Central memory CD4-positive, alpha-beta T cell (primary cell): ENCODE data around the gene PSTPIP2.
"Not testable (repeated sequence)": the region's sequence is repeated elsewhere in the genome, so short reads cannot be mapped to it uniquely, and the experiment has no call there.

Source experiments
- DNase-seq: peaks from one replicate; pipeline ENCODE4 v3.0.0; 2022
- total RNA-seq, 3 experiments: gene quantifications; one replicate each; lab custom pipeline; 2026; lab: John Stamatoyannopoulos, UW

PSTPIP2 gene, protein sequence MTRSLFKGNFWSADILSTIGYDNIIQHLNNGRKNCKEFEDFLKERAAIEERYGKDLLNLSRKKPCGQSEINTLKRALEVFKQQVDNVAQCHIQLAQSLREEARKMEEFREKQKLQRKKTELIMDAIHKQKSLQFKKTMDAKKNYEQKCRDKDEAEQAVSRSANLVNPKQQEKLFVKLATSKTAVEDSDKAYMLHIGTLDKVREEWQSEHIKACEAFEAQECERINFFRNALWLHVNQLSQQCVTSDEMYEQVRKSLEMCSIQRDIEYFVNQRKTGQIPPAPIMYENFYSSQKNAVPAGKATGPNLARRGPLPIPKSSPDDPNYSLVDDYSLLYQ
- 9.7 to 23.2 (median 20.5) reads per million in 3 experiments for total RNA-seq

DNA sequence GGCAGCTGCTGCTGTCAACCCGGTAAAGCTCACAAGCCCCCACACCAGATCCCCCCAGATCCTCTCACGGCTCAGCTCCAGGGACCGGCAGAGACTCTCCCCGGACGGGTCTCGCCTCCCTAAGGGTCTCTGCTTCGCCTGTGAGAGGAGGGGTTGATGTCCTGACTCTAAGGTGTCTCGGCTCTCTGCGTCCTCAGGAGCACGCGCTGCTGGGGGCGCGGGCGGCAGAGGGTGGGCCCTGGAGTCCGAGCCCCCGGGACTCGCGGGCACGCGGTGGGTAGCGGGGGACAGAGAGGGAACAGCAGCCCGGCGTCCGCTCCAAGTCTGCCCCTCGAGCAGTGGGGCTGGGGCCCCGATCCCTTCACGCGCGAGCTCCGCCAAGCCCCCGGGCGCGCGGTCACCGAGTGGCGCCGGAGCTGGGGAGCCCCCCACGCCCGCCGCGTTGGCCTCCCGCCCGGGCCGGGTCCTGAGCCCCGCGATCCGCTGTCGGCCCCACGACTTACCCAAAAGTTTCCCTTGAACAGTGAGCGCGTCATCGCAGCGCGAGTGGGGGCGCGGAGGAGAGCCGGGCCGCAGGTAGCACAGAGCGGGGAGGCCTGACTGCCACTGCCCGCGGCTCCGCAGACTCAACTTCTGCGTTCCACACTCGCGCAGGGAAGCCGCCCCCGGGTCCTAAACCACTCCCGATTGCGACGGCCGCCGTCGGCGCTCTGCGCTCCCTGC, at the start of gene PSTPIP2:
TSS of gene PSTPIP2 (minus strand) at position 608 of the 723 bp plus-strand sequence. CDS start at position 536, 72 bp downstream.
- DNase-seq = peak; percentile 55

DNA sequence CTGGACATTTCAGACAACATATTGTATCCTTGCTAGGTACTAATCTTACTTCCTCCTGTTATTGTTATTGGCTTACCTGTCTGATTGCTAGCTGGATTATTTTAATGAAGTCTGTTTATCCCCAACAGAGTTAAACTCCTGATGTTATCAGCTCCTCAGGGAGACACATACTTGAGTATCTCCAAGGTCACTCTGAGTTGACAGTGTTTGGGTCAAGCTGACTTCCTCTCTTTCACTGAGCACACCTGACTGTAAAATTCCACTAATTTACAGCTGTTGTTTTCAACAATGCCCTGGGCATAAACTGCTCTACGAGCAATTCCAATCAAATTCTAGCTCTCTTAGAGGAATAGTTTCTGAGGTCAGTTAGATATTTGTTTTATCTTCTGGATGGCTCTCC, 41.7 kb upstream of the PSTPIP2 start:
- no peak for DNase-seq

DNA sequence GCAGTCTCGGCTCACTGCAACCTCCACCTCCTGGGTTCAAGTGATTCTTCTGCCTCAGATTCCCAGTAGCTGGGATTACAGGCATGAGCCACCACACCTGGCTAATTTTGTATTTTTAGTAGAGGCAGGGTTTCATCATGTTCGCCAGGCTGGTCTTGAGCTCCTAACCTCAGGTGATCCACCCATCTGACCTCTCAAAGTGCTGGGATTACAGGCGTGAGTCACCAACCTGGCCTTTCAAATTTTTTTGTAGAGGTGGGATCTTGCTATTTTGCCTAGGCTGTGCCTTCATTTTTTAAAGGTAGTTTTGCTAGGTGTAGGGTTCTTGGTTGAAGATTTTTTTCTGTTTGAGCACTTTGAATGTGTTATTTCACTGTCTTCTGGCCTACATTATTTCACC, 38.3 kb upstream of the PSTPIP2 start:
- no peak for DNase-seq

DNA sequence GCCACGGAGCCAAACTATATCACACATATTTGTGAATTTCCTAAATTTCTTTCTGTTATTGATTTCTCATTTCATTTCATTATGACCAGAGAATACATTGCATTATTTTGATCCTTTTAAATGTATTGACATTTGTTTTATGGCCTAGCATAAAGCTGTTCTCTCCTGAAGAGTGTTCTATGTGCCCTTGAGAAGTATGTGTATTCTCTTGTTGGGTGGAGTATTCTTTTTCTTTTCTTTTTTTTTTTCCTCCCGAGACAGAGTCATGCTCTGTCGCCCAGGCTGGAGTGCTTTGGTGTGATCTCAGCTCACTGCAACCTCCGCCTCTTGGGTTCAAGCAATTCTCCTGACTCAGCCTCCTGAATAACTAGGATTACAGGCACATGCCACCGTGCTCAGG, 37.3 kb upstream of the PSTPIP2 start:
- no peak for DNase-seq

DNA sequence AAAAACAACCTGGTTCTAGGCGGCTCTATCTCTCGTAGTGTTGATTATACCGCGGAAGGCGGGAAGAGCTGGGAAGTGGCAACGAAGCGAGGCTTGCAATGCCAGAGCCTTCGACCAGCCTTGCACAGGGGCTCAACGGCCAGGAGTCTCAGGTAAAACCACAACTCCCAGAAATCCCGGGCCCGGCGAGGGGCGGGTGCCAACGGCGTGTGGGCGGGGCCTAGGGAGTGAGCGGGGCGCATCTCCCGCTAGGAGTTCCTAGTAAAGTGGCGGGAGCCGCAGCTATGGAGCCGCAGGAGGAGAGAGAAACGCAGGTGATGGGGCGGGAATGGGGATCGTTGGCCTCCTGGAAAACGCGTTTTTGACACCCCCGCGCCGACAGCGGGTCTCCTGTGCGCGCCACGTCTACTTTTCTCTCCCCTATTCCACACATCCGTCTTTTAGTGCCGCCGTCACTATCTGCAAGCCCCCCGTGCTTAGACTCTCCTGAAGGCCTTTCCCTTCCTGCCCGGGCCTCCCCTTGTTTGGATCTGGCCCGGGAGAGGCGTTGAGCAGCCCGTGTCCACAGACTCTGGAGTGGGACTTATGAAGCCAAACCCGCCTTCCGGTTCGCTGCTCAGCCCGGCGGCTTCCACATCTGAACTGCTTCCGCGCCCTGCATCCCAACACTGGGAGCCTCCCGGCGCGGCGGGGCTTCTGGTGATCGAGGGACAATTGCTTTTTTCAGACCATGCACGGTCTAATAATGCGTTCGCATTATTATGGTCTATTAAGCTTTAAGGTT, 32.3 kb upstream of the PSTPIP2 start, which contains the start of gene HAUS1:
TSS of gene HAUS1 (plus strand) at position 258 of the 784 bp plus-strand sequence. CDS start at position 285, 27 bp downstream.
- DNase-seq = peak; percentile 67

DNA sequence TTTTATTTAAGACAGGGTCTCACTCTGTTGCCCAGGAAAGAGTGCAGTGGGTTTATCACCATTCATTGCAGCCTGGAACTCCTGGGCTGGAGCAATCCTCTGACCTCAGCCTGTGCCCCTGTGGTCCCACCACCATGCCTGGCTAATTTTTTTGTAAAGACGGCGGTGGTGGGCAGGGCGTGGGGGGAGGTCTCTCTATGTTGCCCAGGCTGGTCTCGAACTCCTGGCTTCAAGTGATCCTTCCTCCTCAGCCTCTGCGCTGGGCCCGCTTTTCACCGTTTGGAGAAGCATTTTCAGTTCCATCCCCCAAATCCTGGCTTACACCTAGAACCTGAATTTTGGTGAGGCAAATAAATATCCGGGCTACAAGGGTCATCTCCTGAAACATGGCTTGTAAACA, 27.4 kb upstream of the PSTPIP2 start:
- no peak for DNase-seq

DNA sequence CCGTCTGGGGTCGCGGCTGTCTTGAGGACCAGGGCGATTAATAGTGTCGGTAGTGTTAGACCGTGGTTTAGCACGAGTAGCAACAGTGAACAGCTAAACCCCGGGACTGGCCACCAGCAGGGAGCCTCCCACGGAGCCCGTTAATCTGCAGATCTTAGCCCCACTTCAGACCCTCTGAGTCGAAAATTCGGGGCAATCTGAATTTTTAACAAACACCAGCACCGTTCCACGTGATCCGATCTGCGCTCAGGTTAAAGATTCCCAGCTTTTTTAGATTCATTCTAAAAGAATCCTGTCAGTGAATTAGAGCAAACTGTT, 26.5 kb upstream of the PSTPIP2 start:
- no peak for DNase-seq

DNA sequence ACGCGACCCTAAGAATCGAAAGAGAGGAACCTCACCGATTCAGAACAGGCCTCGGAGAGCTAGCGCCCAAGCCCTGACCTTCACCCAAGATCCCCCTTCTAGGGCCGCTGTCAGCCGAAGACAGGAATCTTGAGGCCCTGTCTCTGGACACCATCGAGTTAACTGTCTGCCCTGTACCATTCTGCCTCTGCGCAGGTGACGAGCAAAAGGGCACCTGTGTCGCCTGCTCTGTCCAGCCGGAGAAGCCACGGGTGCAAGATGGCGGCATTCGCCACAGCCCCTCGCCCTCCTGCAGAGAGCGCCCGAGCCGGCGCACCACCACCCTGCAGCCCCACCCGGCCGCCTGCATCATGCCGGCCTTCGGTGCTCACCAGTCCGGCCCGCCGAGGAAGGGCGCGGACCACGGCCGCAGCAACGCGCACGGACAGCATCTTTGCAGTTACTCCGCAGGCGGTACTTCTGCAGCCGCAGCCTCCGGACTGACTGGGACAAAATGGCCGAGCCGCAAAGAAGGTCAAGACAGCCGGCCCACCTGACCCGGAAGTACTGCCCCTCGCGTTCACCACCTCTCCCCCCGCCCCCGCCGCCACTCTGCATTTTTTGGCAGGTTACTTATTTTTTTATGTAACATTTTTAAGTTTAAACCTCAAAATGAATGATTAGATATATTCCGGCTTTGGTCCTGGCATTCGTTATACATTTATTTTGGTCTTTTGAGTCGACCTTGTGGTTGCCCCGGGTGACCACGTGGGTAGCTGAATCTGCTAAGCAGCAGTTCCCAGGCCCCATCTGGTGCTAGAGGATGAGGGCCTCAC, 25.9 kb upstream of the PSTPIP2 start, which contains the start of gene ATP5F1A:
TSS of gene ATP5F1A (minus strand) at position 496 of the 815 bp plus-strand sequence. CDS start at position 431, 65 bp downstream.
- peak; percentile 83 for DNase-seq

DNA sequence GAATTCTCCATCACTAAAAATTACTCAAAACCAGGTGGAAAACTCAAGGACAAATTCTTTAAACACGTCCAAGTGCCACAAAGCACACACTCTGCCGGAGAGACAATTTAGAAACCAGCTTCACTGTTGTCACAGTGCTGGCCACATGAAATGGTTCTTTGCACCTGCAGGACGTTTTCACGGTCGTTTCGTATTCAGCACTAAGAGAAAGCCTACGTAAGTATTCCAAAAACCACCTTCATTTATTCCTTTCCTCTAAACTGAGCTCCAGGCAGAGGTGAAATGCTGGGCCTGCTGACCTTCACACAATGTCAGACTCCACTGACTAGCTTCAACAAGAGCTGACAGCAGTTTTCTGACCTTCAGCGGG, 25.4 kb upstream of the PSTPIP2 start:
- peak; percentile 17 for DNase-seq

DNA sequence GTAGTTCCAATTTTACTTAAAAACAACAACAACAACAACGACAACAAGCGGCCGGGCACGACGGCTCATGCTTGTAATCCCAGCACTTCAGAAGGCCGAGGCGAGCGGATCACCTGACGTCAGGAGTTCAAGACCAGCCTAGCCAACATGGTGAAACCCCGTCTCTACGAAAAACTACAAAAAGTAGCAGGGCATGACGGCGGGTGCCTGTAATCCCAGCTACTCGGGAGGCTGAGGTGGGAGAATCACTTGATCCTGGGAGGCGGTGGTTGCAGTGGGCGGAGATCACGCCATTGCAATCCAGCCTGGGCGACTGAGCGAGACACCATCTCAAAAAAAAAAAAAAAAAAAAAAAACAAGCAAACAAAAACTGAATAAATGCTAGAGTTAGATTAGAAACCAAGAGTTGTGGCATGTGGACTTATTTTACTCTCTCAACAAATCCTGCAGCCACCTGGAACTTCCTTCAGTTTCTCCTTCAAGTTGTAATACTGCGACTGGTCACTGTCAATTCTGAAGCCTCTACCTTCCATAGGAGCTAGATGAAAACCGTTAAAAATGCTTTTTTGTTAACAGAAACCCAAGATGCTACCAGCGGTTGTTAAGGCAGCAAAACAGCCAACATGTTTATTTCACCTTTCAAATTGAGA, 24.7 kb upstream of the PSTPIP2 start:
- no peak for DNase-seq

DNA sequence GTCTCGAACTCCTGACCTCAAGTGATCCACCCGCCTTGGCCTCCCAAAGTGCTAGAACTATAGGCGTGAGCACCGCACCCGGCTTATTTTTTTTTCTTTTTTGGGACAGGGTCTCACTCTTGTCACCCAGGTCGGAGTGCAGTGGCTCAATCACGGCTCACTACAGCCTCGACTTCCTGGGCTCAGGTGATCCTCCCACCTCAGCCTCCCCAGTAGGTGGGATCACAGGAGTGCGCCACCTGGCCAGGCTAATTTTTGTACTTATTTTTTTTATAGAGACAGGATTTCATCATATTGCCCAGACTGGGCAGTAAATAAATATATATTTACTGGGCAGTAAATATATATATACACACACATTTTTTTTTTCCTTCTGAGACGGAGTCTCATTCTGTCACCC, 23.5 kb upstream of the PSTPIP2 start:
- no peak for DNase-seq

DNA sequence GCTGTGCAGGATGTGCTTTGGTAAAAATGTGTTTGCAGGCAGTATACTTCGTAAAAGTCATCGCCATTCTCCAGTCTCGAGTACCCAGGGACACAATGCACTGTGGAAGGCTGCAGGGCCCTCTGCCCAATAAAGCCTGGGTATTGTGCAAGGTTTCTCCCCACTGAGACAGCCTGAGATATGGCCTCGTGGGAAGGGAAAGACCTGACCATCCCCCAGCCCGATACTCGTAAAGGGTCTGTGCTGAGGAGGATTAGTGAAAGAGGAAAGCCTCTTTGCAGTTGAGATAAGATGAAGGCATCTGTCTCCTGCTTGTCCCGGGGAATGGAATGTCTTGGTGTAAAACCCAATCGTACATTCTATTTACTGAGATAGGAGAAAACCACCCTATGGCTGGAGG, 16.4 kb upstream of the PSTPIP2 start:
- not testable (repeated sequence) for DNase-seq

DNA sequence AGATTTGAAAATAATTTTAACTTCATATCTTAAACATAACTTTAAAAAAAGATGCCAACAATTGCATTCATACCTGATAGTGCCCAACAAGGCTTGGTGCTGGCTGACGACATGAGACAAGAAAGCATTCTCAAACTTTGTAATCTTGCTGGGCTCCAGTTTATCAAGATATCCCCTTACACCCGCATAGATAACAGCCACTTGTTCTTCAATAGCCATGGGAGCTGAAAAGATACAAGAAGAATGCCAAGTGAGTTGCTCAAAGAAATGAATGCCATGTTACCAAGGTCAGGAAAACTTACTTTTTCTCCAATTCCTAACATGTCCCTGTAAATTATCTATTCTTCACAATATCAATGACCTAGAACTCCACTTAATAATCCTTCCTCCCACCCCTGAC, 12.4 kb upstream of the PSTPIP2 start:
- DNase-seq = no peak

DNA sequence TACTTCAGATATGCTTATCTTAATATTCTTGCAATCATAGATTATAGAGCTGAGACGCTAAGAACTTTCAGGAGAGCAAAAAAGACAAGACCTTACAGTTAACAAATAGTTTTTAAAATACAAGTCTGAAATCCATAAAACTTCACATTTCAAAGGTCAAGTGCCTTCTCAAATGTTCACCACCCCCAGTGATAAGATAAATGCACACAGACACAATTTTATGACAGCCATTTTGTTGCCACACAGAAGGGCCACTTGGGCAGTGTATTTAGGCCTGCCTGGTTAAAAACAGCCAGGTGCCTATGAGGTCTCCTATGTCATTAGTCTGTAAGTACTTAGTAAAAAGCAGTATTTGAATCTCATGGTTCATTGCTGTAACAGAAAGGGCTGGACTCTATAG, 8.1 kb upstream of the PSTPIP2 start:
- no peak for DNase-seq

DNA sequence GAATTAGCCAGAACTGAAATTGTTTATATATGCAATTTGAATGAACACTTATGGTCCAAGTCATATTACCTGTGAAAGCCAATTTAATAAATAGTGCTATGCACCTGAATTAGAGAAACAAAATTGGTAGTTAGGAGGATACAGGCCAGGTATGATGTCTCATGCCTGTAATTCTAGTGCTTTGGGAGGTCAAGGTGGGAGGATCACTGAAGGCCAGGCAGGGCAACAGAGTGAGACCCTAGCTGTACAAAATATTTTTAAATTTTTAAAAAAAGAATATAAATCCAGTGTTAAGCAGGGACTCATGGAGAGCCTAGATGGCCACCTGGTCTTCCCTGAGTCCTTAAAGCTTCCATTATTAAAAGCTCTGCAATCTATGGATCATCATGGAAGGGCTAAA, 7.3 kb upstream of the PSTPIP2 start:
- DNase-seq = no peak

DNA sequence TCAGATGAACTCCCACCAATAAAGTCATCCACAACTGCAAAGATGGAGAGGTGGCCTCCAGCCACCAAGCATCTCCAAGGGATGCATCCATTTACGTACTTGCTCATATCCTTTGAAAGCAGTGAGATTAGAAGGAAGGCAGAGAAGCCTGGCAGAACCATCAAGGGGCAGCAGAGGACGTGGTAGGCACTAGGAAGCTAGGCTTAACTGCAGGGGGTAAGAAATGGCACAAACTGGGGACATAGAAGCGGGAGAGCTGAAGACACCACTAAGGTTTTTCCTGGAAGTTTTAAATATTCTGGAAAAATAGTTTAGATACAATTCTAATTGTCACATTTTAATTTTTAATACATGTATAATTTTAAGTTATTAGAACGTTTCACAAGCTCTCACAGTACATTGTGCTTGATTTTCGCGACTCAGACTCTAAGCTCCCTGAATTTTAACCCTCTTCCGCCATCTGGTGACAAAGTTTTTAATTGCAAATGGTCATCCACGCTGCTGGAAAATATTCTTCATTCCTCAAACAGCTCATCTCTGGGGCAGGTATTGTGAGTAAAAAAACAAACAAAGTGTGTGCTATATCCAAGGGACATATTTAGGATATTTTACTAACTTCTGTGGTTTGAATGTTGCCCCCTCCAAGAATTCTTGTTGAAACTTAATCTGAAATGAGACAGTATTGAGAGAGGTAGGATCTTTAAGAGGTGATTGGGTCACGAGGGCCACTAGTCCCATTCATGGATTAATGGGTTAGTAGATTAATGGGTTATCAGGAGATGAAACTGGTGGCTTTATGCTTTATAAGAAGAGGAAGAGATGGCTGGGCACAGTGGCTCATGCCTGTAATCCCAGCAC, 1.6 kb upstream of the PSTPIP2 start:
- DNase-seq = peak; percentile 61

DNA sequence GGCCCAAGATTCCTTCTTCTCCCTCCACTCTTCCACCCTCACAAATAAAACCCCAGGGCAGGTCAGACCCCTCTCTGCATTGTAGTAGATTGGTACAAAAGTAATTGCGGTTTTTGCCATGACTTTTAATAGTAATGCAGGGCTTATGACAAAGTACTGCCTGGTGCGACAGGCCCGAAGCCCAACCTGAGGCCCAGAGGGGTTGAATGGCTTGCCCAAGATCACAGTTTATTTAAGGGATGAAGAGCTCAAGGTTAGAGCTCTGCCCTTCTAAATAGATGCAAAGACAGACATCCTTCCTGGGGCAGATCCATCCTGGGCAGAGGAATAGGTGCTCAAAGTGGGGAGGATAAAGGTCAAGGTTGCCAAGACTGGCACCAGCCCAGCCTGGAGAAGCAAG, 899 bp upstream of the PSTPIP2 start:
- no peak for DNase-seq

DNA sequence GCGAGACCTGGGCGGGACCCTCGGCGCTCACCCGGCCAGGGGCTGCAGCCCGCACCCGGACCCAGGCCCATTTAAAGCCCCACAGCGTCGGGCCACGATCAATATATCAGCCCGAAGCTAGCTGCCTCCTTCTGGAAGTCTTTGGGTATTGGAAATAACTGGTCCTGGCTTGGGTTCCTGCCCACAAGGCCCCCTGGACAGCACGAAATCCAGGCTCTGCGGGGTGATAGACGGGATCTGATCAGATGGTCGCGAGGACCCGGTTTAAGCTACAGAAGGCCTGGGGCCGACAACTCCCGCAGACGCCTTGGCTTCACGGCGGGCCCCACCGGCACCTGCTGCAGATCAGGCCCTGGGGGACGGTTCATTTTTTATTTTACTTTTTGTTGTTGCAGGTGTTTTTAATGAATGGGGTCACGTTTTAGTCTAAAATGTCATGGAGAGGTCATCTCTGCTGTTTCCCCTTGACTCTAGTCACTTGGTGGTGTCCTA, 362 bp upstream of the PSTPIP2 start:
- no peak for DNase-seq

DNA sequence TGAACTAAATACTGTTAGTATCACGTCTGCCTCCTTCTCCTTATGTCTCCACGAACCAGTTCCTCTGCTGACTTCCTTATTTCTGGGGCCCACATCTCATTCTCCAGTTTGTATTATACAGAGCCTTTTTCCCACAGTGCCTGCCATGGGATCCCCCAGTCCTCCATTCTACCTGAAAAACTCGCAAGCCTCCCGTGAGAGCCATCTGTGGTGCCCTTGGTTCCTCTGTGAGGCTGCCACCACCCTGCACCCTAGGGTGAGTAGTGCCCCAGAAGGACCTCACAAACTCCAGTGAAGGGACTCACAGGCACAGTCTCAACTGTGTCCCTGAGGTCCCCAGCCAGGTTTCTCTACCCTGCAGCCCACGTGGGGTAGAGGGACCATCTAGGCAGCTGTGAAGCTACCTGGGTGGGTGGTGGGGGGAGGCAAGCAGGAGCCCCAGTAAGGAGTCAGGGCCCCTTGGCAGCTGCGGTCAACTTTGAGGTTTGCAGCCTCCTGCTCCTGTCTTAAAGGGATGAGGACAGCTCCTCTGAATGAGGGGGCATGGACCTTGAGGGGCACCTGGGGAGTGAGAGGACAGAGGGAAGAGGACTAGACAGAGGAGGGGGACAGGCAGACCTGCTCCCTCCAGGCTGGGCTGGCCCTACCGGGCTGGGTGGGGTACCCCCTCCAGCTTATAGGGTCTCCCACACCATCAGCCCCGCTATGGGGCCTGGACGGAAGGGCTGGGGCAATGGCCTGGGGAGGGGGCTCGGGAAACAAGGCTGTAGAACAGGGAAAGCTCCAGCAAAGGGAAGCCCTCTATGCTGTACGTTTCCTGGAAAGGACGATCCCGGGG, 1.0 kb downstream of the PSTPIP2 start:
- no peak for DNase-seq

DNA sequence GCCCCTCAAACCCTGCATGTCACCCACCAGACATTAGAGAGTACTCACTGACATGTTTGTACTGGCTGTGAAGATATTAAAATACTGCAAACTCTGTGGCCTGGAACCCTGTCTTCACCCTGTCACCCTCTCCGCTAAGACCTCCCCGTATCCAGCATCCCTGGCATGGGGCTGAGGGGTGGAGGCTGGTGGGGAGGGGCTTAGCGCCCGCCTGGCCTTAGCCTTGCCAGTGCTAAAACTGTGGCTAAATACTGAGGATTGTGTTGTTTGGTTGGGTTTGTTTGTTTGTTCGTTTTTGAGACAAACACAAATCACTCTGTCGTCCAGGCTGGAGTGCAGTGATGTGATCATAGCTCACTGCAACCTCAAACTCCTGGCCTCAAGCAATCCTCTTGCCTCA, 1.8 kb downstream of the PSTPIP2 start:
- no peak for DNase-seq
